ENCODE data around the gene SIPA1L3.

DNA sequence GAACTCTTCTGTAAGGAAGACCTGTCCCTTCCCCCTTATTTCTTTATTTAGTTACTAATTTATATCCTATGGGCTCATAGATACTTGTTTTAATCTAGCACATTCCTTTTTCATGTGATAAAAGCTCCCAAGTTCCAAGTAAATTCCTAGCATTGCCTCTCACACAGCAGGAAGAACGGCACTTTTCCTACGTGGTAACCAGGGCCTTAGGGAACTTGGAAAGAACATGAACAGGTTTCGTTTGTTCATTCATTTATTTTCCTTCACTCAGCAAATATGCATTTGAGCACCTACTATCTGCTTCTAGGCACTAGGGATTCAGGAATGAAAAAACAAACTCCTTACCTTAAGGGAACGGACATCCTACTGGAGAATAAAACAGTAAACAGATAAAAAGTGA is 125.1 kb downstream of the SIPA1L3 start:
- TF ChIP-seq POLR2AphosphoS5 (IDR thresholded peaks at IDR 0.05; ENCODE audit: low read depth, low read length) (no peak), CTCF (IDR thresholded peaks at IDR 0.05) (no peak), YY1 (IDR thresholded peaks at IDR 0.05; ENCODE audit: low read depth) (no peak), GABPA (IDR thresholded peaks at IDR 0.05; ENCODE audit: low read depth) (no peak), TAF1 (IDR thresholded peaks at IDR 0.05; ENCODE audit: borderline replicate concordance, low read depth, low read length) (no peak), GATA2 (CRISPR knock-in tag; IDR thresholded peaks at IDR 0.05) (no peak), TEAD4 (IDR thresholded peaks at IDR 0.05; ENCODE audit: borderline replicate concordance, insufficient read depth) (no peak), JUND (IDR thresholded peaks at IDR 0.05) (no peak), CHD2 (IDR thresholded peaks at IDR 0.05; ENCODE audit: low read length, partially characterized antibody) (no peak), MAX (IDR thresholded peaks at IDR 0.05; ENCODE audit: low read depth) (no peak)
- TF ChIP-seq, protein P1, sequence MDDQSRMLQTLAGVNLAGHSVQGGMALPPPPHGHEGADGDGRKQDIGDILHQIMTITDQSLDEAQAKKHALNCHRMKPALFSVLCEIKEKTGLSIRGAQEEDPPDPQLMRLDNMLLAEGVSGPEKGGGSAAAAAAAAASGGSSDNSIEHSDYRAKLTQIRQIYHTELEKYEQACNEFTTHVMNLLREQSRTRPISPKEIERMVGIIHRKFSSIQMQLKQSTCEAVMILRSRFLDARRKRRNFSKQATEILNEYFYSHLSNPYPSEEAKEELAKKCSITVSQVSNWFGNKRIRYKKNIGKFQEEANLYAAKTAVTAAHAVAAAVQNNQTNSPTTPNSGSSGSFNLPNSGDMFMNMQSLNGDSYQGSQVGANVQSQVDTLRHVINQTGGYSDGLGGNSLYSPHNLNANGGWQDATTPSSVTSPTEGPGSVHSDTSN (IDR thresholded peaks at IDR 0.05), result no peak

All from SK-N-SH (cell line).